Glomerular visceral epithelial cell (primary cell): Measurements from ENCODE around the gene SORCS1.
"Not testable (repeated sequence)": the region's sequence is repeated elsewhere in the genome, so short reads cannot be mapped to it uniquely, and the experiment has no call there.

ENCODE experiments used
- DNase-seq: peaks from one replicate; pipeline ENCODE4 v3.0.0-alpha.2; 2016; ENCODE audit errors: extremely low spot score

SORCS1 gene

GRCh38 chr10:106947643-106948042 lies 216.9 kb downstream of the SORCS1 start:
- DNase-seq, result no peak

GRCh38 chr10:106942035-106942662 lies 222.4 kb downstream of the SORCS1 start:
- no peak for DNase-seq

GRCh38 chr10:106941297-106942034 lies 223.0 kb downstream of the SORCS1 start:
- no peak for DNase-seq

- DNase-seq, result no peak
Observed at GRCh38 chr10:106938513-106938912, 226.0 kb downstream of the SORCS1 start.

GRCh38 chr10:106935978-106936451 lies 228.5 kb downstream of the SORCS1 start:
- DNase-seq, result no peak

- DNase-seq, result no peak
Observed at GRCh38 chr10:106931853-106932249, 232.7 kb downstream of the SORCS1 start.

- no peak for DNase-seq
Observed at GRCh38 chr10:106931159-106931852, 233.2 kb downstream of the SORCS1 start.

DNA sequence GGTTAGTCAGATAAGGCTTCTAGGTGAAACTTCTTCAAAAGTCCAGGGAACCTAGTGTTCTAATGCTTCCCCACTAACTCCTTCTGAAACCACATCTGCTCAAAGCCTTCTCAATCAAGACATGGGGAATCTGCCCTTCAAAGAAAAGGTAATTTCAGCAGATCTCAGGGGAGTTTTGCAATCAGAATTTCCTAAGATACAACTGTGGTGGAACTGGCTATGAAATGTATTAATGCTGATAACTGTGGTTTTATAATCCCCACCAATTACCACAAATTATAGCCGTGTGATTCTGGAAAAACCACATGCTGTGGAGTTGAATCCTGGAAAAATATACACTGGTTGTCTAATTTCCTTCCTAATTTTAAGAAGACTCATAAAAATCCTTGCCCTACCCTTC lies 233.8 kb downstream of the SORCS1 start:
- no peak for DNase-seq

DNA sequence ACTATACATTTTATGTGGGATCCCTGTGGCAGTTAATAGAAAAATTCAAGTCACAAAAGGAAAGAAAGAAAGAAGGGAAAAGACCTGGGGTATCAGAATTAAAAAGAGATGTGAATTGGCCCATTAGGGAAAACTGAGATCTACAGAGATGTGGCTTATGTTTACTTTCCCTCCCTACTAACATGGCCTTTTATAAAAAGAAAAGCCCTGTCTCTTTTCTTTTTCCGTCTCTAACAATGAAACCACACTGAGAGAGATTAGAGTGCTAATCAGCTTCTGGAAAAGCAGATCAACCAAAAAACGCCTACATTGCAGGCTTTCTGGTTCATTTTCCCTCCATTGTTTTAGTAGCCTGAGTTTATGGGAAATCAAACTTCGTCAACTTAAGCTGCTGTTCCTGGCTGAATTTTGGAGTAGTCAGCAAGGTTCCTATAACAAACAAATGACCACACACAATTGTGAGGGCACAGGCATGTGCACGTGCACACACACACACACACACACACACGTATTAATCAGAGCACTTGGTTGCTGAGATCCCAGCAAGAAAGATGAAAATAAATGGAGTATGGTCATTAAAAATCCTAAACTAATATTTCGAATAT lies 235.1 kb downstream of the SORCS1 start:
- no peak for DNase-seq

DNA sequence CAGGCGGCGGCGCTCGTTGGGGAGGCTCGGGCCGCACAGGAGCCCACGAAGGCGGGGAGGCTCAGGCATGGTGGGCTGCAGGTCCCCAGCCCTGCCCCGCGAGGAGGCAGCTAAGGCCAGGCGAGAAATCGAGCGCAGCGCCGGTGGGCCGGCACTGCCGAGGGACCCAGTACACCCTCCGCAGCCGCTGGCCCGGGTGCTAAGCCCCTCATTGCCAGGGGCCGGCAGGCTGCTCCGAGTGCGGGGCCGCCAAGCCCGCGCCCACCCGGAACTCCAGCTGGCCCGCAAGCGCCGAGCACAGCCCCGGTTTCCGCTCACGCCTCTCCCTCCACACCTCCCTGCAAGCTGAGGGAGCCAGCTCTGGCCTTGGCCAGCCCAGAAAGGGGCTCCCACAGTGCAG lies 236.4 kb downstream of the SORCS1 start:
- DNase-seq, result not testable (repeated sequence)

DNA sequence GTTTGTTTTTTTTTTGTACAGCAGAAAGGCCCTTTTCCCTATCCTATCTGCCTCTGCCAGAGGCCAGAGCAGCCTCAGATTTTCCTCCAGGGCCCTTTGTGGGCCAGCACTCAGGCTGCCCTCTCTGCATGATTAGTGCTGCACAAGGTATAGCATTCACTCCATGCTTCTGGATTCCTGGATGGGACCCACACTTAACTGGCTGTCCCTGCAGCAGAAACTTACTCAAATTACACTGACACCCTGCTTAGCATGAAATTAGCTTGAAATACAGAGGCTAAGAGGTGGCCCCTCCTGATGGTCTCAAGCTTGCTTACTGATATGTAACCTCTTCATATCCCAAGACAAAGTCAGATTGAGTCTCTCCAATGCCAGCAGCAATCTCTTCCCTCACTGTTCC lies 239.3 kb downstream of the SORCS1 start:
- no peak for DNase-seq

DNA sequence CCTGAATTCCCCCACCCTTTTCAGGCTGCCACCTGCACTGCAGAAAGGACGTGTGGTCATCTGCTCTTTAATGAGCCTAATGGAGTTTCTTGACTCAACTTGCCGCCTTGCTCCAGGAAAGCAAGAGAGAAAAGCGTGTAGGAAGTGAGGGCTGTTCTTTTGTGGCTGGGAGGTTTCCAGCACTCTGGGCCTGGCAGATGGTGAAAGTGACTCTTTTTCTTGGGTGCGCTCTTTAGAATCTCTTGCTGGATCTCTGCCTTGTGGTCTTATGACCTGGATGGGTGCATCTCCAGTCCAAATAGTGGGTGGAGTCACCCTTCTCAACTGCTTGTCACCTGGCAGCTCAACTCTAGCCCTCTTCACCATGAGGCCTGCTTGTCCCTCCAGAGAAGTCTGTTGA lies 244.0 kb downstream of the SORCS1 start:
- DNase-seq, result no peak

DNA sequence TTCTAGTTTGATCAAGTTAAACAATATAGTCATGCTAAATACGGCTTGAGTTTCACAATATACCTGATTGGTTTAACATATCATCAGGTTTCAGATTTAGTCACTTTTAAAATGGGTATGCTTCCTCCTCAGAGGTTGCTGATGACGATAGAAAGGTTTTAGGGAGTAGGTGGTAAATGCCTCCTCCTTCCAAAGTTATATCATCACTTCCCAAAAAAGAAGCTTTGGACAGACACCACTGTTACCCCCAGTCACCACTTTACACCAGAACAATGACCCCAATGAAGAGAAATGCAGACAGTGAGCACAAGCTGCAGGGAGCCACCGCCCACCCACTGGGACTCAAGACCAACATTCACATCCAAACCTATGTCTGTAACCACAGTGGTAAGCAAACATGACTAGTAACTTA lies 244.6 kb downstream of the SORCS1 start:
- DNase-seq, result no peak

GRCh38 chr10:106917452-106918055 lies 247.0 kb downstream of the SORCS1 start:
- DNase-seq, result no peak

- DNase-seq, result no peak
Observed at GRCh38 chr10:106914016-106914415, 250.5 kb downstream of the SORCS1 start.

DNA sequence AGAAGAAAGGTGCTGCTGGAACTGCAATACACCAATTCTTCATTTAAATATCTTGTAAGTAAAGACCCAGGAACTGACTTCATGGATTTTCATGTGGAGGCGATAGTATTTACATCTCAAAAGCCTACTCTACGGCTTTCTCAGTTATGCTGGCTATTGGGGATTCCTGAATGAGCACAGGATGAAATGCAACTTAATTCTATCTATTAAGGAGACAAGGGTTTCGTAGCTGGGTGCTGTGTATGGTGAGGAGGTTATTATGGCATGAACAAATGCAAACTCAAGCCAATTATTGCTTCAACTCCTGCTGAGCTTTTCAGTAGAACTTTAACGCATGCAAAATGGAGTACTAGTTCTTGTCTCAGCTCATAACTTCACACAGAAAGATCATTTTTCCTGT lies 251.2 kb downstream of the SORCS1 start:
- DNase-seq, result no peak

- DNase-seq, result no peak
Observed at GRCh38 chr10:106911096-106911495, 253.4 kb downstream of the SORCS1 start.

- DNase-seq, result no peak
Observed at GRCh38 chr10:106910666-106911065, 253.8 kb downstream of the SORCS1 start.

GRCh38 chr10:106908225-106908624 lies 256.3 kb downstream of the SORCS1 start:
- no peak for DNase-seq

- no peak for DNase-seq
Observed at GRCh38 chr10:106904209-106904608, 260.3 kb downstream of the SORCS1 start.

GRCh38 chr10:106903180-106903579 lies 261.3 kb downstream of the SORCS1 start:
- no peak for DNase-seq
